GM12878 (cell line): ENCODE measurements around the gene TRAPPC2. TPM values are rescaled to one million over a fixed set of nuclear protein-coding genes. Genes with fewer than 3 reads are reported as not detected.

Experiments used
- CEBPZ ChIP-seq: fragments of 150-350 bp; IDR thresholded peaks from 2 replicates; pipeline ENCODE4 v1.6.1; 2016; ENCODE audit warnings: low read depth, low read length
- CTCF ChIP-seq, 3 experiments: IDR thresholded peaks in 2 of 3; conservative IDR thresholded peaks in 1 of 3; 2 replicates each; pipeline ENCODE4 v1.5.1; 2011; ENCODE audit warnings: low read depth in 3 of 3, low read length in 3 of 3, mild to moderate bottlenecking in 3 of 3, control low read depth in 2 of 3, moderate library complexity in 2 of 3, inconsistent platforms in 1 of 3, mixed read lengths in 1 of 3; ENCODE audit not compliant: control insufficient read depth in 2 of 3, insufficient read depth in 1 of 3; ENCODE audit errors: extremely low read depth in 1 of 3
- ESRRA ChIP-seq: IDR thresholded peaks from 2 replicates; pipeline ENCODE4 v1.6.1; 2012; ENCODE audit warnings: mild to moderate bottlenecking, low read length, improper control_type of control experiment
- GABPA ChIP-seq: IDR thresholded peaks from 2 replicates; pipeline ENCODE4 v1.6.1; 2014; ENCODE audit warnings: antibody characterized with exemption, low read depth, mild to moderate bottlenecking, inconsistent platforms
- IRF4 ChIP-seq: IDR thresholded peaks from 2 replicates; pipeline ENCODE4 v1.6.1; 2011; ENCODE audit warnings: low read depth, low read length
- KDM1A ChIP-seq: fragments of 200-600 bp; sonication (generic); IDR thresholded peaks from 2 replicates; pipeline ENCODE4 v1.6.1; 2016; ENCODE audit warnings: borderline replicate concordance
- MEF2A ChIP-seq: IDR thresholded peaks from 2 replicates; pipeline ENCODE4 v1.6.1; 2011; ENCODE audit warnings: low read depth, mild to moderate bottlenecking, low read length, moderate library complexity; ENCODE audit not compliant: insufficient read depth
- PRDM15 ChIP-seq: fragments of 450-650 bp; formaldehyde crosslinking; IDR thresholded peaks from 2 replicates; pipeline ENCODE4 v1.4.0; 2020; ENCODE audit warnings: mild to moderate bottlenecking, moderate library complexity
- RB1 ChIP-seq: fragments of 450-650 bp; formaldehyde crosslinking; IDR thresholded peaks from 2 replicates; pipeline ENCODE4 v1.6.1; 2017; ENCODE audit warnings: mild to moderate bottlenecking, borderline replicate concordance
- RUNX3 ChIP-seq: IDR thresholded peaks from 2 replicates; pipeline ENCODE4 v1.6.1; 2012; ENCODE audit warnings: low read length, inconsistent platforms
- SIX5 ChIP-seq: IDR thresholded peaks from 2 replicates; pipeline ENCODE4 v1.6.1; 2011; ENCODE audit warnings: mild to moderate bottlenecking, low read depth, low read length, moderate library complexity; ENCODE audit not compliant: severe bottlenecking
- SREBF1 ChIP-seq: IDR thresholded peaks from 2 replicates; pipeline ENCODE4 v1.6.1; 2012; ENCODE audit warnings: mild to moderate bottlenecking, low read length
- SREBF2 ChIP-seq: IDR thresholded peaks from 2 replicates; pipeline ENCODE4 v1.6.1; 2012; ENCODE audit warnings: mild to moderate bottlenecking, low read length
- SUZ12 ChIP-seq: fragments of 200-600 bp; sonication (generic); IDR thresholded peaks from one replicate; pipeline ENCODE4 v1.6.1; 2018; ENCODE audit warnings: antibody characterized with exemption, mild to moderate bottlenecking; ENCODE audit not compliant: unreplicated experiment
- USF2 ChIP-seq: IDR thresholded peaks from 2 replicates; pipeline ENCODE4 v1.6.1; 2011; ENCODE audit warnings: low read depth, low read length, improper control_type of control experiment, borderline replicate concordance
- YY1 ChIP-seq: IDR thresholded peaks from 2 replicates; pipeline ENCODE4 v1.6.1; 2011; ENCODE audit warnings: low read depth, mild to moderate bottlenecking, low read length
- ZNF274 ChIP-seq: IDR thresholded peaks from one replicate; pipeline ENCODE4 v1.8.0; 2011; ENCODE audit not compliant: insufficient read length, insufficient read depth
- polyA plus RNA-seq, 11 experiments: library from polyadenylated mRNA; depleted of rRNA in 4 of 11; unstranded in 6 of 11; stranded (reverse) in 5 of 11; fragments of >200 nt; fragmentation: Nextera tagmentation in 4 of 11; fragmentation: Illumina TruSeq in 1 of 11; extraction: Ambion mirVana in 4 of 11; extraction: Trizol in 1 of 11; gene quantifications; 1 replicate in 1 of 11; 2 replicates in 10 of 11; pipeline versions ENCODE4 v1.2.1 to v1.2.3, GENCODE V29; 2011 to 2016; ENCODE audit warnings: inconsistent platforms in 2 of 11, missing spikeins in 2 of 11, low read depth in 1 of 11
- total RNA-seq, 4 experiments: library from RNA; depleted of rRNA in 3 of 4; stranded (reverse); fragments of >200 nt in 3 of 4; fragmentation: Illumina TruSeq in 1 of 4; extraction: Trizol in 1 of 4; gene quantifications; 2 replicates each; pipeline versions ENCODE4 v1.2.1 to v1.2.3, GENCODE V29; 2013 to 2021
- TF ChIP-seq, protein P1 (sequence below): fragments of 150-350 bp; IDR thresholded peaks from 2 replicates; pipeline ENCODE4 v1.6.1; 2014; ENCODE audit warnings: mild to moderate bottlenecking, low read depth, low read length

The TRAPPC2 gene
- total and polyA plus RNA-seq, 10 of the 15 experiments (the other 5 are each of a cell fraction or from before 2014, with no cell fraction given), result 12.4 to 28.4 (median 21.3) TPM

DNA sequence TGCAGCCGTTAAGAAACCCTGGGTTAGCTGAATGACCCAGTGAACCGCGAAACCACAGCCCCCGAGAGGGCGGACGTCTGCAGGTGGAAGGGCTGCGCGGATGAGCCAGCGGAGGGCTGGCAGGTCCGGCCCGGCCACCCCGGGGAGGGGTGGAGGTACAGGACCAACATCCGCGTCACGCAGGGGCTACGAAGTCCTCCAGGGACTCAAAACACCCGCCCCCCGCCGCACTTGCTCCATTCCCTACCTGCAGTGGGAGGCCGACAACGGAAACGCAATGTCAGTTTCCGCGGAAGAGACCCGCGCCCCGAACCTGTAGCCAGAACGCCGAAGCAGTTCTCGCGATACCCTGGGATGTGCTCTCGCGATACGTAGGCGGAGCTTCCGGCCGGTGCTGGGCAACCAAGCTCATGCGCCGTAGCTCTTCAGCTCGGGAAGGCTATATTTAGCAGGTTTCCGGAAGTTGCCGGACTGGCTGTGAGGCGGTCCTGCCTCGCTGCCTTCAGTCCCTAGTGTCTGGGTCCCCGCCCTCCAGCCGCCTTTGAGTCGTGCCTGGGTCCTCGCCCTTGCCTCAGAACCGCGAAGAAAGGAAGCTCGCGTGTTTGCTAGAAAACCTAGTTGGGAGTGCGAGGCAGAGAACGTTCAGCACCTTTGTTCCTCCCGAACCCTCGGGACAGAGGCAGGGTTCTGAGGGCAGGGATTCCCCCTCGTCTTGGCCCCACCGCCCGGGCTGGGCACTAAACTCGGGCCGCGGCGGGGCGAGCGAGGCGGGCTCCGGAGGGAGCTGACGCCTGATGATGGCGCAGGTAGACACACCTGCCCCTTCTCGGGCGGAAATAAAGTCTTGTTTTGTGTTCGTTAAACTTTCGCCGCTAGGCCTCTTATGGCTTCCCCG, at the start of gene TRAPPC2, which contains the start of gene OFD1 (continued):
- TF ChIP-seq PRDM15 (no peak), RUNX3 (peak; percentile 92), SREBF1 (no peak), ZNF274 (no peak), MEF2A (peak; percentile 85), SREBF2 (no peak), CEBPZ (no peak), RB1 (no peak; the same call in 1 of the 2 replicates), USF2 (no peak), GABPA (peak; percentile 78), ESRRA (no peak), SIX5 (no peak), SUZ12 (no peak), YY1 (no peak), IRF4 (no peak), CTCF (IDR thresholded peaks at IDR 0.05 in 2 of 3, conservative IDR thresholded peaks at IDR 0.05 in 1 of 3; ENCODE audit: control insufficient read depth in 2 of 3, extremely low read depth in 1 of 3, insufficient read depth in 1 of 3, low read depth in 3 of 3, low read length in 3 of 3) (no peak), KDM1A (no peak)
- TF ChIP-seq, protein P1, sequence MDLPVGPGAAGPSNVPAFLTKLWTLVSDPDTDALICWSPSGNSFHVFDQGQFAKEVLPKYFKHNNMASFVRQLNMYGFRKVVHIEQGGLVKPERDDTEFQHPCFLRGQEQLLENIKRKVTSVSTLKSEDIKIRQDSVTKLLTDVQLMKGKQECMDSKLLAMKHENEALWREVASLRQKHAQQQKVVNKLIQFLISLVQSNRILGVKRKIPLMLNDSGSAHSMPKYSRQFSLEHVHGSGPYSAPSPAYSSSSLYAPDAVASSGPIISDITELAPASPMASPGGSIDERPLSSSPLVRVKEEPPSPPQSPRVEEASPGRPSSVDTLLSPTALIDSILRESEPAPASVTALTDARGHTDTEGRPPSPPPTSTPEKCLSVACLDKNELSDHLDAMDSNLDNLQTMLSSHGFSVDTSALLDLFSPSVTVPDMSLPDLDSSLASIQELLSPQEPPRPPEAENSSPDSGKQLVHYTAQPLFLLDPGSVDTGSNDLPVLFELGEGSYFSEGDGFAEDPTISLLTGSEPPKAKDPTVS, result no peak
